HCEC 1CT (cell line): ENCODE data around the gene PRKAA1.
A peak's percentile ranks its signal among the peaks of the same experiment; 100 is the strongest.
"Not testable (repeated sequence)": the region's sequence is repeated elsewhere in the genome, so short reads cannot be mapped to it uniquely, and the experiment has no call there.

Experiments used
- DNase-seq: peaks from one replicate; pipeline ENCODE4 v3.0.0-alpha.2; 2017

PRKAA1 gene

GRCh38 chr5:40825461-40826043 lies 27.4 kb upstream of the PRKAA1 start:
- not testable (repeated sequence) for DNase-seq

GRCh38 chr5:40823459-40823858 lies 25.3 kb upstream of the PRKAA1 start:
- DNase-seq: no peak

DNA sequence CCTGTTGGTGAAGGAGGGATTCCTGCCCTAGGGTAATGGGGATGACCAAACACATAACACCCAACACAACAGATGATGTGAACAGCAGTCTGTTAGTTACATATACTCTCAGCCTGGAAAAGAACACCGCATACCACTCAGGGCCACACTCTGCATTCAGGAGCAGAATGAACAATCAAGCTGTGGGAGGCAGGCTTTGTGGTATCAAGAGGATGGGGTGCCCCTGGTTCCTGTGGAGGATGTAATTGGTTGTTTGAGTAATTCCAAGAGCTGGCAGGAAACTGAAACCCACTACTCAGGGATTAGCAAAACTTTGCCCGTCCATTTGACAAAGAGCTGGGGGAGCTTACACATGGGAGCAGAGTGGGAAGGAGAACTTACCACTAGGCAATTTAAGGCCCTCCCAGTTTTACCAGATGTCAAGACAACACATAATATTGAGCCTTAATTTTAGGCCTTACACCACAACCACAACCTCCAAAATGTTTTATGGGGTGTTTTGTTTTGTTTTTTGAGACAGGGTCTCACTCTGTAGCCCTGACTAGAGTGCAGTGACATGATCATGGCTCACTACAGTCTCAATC lies 15.6 kb upstream of the PRKAA1 start:
- no peak for DNase-seq

DNA sequence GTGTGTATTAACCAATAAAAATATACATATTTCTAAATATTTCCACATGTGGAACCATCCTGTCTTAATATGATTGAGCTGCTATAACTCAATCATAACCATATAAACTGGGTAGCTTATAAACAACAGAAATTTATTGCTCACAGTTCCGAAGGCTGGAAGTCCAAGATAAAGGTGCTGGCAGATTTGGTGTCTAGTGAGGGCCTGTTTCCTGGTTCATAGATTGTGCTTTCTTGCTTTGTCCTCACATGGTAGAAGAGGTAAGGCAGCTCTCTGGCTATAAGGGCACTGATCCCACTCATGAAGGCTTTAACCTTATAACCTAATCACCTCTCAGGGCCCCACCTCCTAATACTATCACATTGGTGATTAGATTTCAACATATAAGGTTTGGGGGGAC lies 14.0 kb upstream of the PRKAA1 start:
- DNase-seq: no peak

- no peak for DNase-seq
These were observed 3.8 kb upstream of the PRKAA1 start for GRCh38 chr5:40801771-40802562.

GRCh38 chr5:40799258-40799657 lies 1.1 kb upstream of the PRKAA1 start:
- no peak for DNase-seq

GRCh38 chr5:40798801-40799210 lies 632 bp upstream of the PRKAA1 start:
- DNase-seq: peak; percentile 72

- DNase-seq: peak; percentile 76
These were observed 732 bp downstream of the PRKAA1 start for GRCh38 chr5:40797273-40798011.

DNA sequence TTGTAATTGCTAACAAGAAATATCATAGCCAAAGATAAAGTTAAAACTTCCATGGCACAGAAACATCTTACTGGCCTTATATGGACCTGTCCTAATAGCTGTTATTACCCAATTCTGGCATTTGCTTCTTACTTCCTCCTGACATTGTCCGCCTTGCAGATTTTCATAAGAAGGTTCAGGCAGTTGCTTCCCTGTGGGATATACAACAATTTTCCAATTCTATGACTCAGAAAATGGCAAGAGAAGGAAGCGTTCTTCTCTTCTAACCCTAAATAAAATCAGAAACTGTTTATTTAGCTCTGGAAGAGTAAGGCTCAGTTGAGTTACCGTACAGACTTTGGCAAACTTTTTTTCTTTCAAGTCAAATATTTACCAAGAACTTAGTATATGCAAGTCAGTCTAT lies 1.7 kb downstream of the PRKAA1 start:
- DNase-seq: peak; percentile 82

GRCh38 chr5:40794877-40795276 lies 3.3 kb downstream of the PRKAA1 start:
- DNase-seq: not testable (repeated sequence)

DNA sequence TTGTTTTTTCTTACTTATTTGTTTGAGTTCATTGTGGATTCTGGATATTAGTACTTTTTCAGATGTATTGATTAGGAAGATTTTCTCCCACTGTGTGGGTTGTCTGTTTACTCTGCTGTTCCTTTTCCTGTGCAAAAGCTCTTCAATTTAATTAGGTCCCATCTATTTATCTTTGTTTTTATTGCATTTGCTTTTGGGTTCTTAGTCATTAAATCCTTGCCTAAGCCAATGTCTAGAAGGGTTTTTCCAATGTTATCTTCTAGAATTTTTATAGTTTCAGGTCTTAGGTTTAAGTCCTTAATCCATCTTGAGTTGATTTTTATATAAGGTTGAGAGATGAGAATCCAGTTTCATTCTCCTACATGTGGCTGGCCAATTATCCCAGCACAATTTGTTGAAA lies 3.8 kb downstream of the PRKAA1 start:
- not testable (repeated sequence) for DNase-seq

- DNase-seq: not testable (repeated sequence)
These were observed 5.5 kb downstream of the PRKAA1 start for GRCh38 chr5:40792691-40793090.

DNA sequence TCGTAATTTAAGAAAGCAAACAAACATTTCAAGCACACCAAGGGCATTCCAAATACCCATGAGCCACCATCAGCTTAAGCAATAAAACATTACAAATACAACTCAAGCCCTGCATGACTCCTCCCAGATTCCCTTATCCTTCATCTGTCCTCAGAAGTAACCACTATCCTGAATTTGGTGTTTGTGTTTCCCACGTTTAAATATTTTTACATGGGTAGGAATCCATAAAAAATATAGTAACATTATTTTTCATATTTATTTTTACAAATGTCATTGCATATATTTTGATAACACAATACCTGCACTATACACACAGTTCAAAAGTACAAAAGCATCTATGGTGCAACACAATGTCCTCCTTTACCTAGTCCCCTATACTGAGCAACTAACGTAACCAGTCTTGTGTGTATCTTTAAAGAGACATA lies 6.4 kb downstream of the PRKAA1 start:
- peak; percentile 41 for DNase-seq

DNA sequence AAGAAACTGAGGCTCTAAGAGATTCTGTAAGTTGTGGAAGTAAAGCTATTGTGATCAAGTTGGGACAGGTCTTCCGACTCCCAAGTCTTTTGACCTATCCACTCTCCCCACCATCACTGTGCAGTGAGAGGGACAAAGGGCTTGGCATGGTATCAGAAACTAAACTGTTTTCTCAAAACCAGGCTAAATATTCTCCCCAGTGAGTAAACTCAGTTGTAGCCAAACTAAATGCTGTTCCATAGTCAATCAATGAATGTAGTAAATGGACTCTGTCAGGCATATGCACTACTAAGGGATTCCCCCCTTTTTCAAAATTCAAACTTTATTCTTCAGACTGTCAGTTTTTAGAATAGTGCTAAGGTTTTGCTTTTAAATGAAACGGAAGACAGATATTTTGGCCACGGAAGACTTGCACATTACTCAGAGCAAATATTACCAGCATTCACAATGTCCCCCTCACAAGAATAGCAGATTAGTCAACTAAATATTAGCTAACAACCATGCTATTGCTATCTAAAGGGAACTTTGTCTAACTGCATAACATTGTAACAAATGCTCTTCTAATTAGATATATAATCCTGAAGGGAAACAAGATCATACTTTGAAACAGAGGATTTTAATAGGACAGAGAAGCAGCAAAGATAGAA lies 7.1 kb downstream of the PRKAA1 start:
- DNase-seq: no peak

- DNase-seq: not testable (repeated sequence)
These were observed 9.2 kb downstream of the PRKAA1 start for GRCh38 chr5:40788941-40789340.

DNA sequence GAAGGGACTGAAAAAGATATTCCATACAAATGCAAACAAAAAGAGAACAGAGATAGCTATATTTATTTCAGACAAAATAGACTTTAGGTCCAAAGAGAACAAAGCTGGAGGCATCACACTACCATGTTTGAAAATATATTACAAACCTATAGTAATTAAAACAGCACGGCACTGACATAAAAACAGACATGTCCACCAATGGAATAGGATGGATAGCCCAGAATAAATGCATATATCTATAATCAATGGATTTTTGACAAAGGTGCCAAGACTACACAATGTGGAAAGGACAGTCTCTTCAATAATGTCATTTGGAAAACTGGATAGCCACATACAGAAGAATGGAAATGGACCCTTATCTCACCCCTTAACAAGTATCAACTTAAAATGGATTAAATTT lies 10.2 kb downstream of the PRKAA1 start:
- no peak for DNase-seq

GRCh38 chr5:40786664-40787063 lies 11.5 kb downstream of the PRKAA1 start:
- not testable (repeated sequence) for DNase-seq

- no peak for DNase-seq
These were observed 13.3 kb downstream of the PRKAA1 start for GRCh38 chr5:40784916-40785315.

DNA sequence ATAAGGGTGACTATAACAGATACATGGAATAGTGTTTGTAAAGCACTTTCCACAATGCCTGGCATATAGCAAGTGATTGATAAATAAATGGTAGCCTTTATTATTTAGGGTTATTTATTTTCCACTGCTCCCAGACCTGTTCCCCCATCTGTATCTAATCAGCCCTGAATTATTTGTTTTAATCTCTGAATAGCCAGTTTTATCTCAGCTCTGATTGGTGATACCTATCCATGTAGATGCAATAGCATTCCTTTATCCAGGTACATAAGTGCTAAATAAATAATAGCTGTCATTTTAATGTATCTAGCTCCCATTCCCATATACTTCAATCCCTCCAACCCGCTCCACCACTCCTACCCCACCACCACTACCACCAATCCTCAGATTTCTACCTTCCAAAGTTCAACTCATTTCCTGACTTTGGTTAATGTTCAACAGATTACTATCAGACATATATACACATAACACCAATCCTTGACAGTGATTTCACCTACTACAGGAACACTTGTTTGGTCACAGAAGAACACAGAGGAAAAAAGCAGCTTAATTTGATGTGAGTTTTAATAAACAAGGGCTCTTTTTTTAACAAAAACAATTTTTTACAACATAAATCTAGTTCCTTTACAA lies 14.0 kb downstream of the PRKAA1 start:
- no peak for DNase-seq

- peak; percentile 47 for DNase-seq
These were observed 16.2 kb downstream of the PRKAA1 start for GRCh38 chr5:40781843-40782409.

GRCh38 chr5:40780858-40781257 lies 17.3 kb downstream of the PRKAA1 start:
- no peak for DNase-seq

- DNase-seq: no peak
These were observed 18.0 kb downstream of the PRKAA1 start for GRCh38 chr5:40780199-40780598.
